Adrenal gland (tissue), 12 donors: ENCODE data around the gene CLDN8. TPM values are rescaled to one million over a fixed set of nuclear protein-coding genes. Genes with fewer than 3 reads are reported as not detected.

ENCODE experiments used
- DNase-seq, 7 donors: peaks; one replicate each; pipeline ENCODE4 v3.0.0-alpha.2; 2019 to 2020
- H3K27ac ChIP-seq, 5 donors: fragments of 200-600 bp; sonication (generic) in 4 of 5; 1 replicate in 3 of 5; 2 replicates in 2 of 5; pipeline versions ENCODE4 v1.5.1 to v1.8.0; 2016 to 2020; ENCODE audit warnings: mild to moderate bottlenecking in 1 of 5
- H3K27me3 ChIP-seq: fragments of 200-600 bp; 2 replicates; pipeline ENCODE4 v1.8.0; 2021
- H3K36me3 ChIP-seq, 2 donors: fragments of 200-600 bp; replicated peaks in 1 of 2; 1 replicate in 1 of 2; 2 replicates in 1 of 2; pipeline versions ENCODE4 v1.5.1 to v1.8.0; 2018 to 2022
- H3K4me1 ChIP-seq, 2 donors: fragments of 200-600 bp; replicated peaks in 1 of 2; 1 replicate in 1 of 2; 2 replicates in 1 of 2; pipeline versions ENCODE4 v1.5.1 to v1.8.0; 2018 to 2021
- H3K4me3 ChIP-seq, 4 donors: fragments of 200-600 bp; sonication (generic) in 3 of 4; one replicate each; pipeline ENCODE4 v1.5.1; 2016 to 2018
- H3K9me3 ChIP-seq, 3 donors: fragments of 200-600 bp; sonication (generic) in 1 of 3; replicated peaks in 1 of 3; 1 replicate in 2 of 3; 2 replicates in 1 of 3; pipeline versions ENCODE4 v1.5.1 to v1.8.0; 2016 to 2021
- POLR2A ChIP-seq, 2 donors: fragments of 450-650 bp; IDR thresholded peaks; one replicate each; pipeline ENCODE4 v1.6.1; 2017; ENCODE audit warnings: antibody characterized with exemption in 2 of 2, mild to moderate bottlenecking in 2 of 2, moderate library complexity in 1 of 2
- WGBS, 4 donors: extraction: QIAGEN DNeasy Blood & Tissue Kit in 2 of 4; methylation state at CpG; one replicate each; pipeline versions ENCODE4 v1.1.5 to v1.1.7; 2013 to 2017; 5-methylcytosine and 5-hydroxymethylcytosine counted together
- intact Hi-C, 2 donors: fragments of 100-400 bp; cut with DNase I; formaldehyde crosslinking; loops; one replicate each; pipeline versions ENCODE4 v1.14.1 to v1.15.0; 2022 to 2023
- polyA plus RNA-seq, 3 donors: library from polyadenylated mRNA; stranded (reverse); fragments of 200-250 nt in 2 of 3; fragments of 350-450 nt in 1 of 3; fragmentation: Illumina TruSeq in 1 of 3; extraction: RNeasy Lipid Tissue Mini Kit (QIAGEN cat#74804) in 1 of 3; gene quantifications; one replicate each; pipeline ENCODE4 v1.2.3, GENCODE V29; 2013 to 2014
- total RNA-seq, 9 donors: library from RNA; depleted of rRNA in 4 of 9; stranded (reverse); fragments of >200 nt in 4 of 9; fragments of 120-200 nt in 1 of 9; fragmentation: NEBNext Ultra II Directional in 1 of 9; extraction: Animal tissue kit (Norgen Biotek cat#: 25700) in 1 of 9; gene quantifications; one replicate each; pipeline versions ENCODE4 v1.1.0 to v1.2.4, GENCODE V29; 2013 to 2023
- TF ChIP-seq, protein P1 (sequence below), 6 experiments: fragments of 450-650 bp in 4 of 6; fragments of 200-600 bp in 2 of 6; sonication (generic) in 1 of 6; IDR thresholded peaks; 1 replicate in 5 of 6; 2 replicates in 1 of 6; pipeline versions ENCODE4 v1.5.1 to v1.8.0; 2016 to 2021; ENCODE audit warnings: antibody characterized with exemption in 6 of 6, mild to moderate bottlenecking in 2 of 6, moderate library complexity in 1 of 6
- donor health status: healthy with polysubstance abuse.
- donor health status: Bipolar disorder and iron deficiency.
- donor health status: DM: yes; HTN: yes; CAD: no.
- donor health status: DM: no; HTN: no; CAD: no.
- donor health status: DM: no; HTN: no; CAD: no.
- donor health status: DM: yes; HTN: yes; CAD: no.

The CLDN8 gene
- total and polyA plus RNA-seq, 12 donors = 0.14 TPM; not detected in 11

DNA sequence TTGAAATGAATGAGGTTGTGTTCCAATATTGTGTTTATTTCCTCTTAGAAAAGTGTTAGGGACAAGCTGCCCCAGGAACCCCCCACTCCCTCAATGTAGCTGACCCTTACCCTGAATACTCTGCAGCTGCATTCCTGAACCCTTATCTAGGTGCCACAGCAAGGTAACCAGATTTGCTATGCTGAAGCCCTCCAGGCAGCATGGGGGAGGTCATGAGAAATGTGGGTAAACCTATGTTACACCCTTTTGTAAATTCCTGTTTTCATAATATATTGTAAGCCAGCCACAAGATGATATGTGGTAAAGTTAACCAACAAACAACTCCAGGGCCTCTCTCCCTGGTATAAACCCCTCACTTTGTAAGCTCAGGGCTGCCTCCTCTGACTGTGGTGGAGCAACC is 27.8 kb upstream of the CLDN8 start:
- Histone ChIP-seq H3K27ac (no peak overlapping the region), H3K36me3 (no peaks in the 10 kb centered on the region), H3K4me1 (no peaks in the 10 kb centered on the region), H3K27me3 (no peaks in the 10 kb centered on the region), H3K9me3 (no peaks in the 10 kb centered on the region), H3K4me3 (no peak overlapping the region)
- TF ChIP-seq, protein P1, sequence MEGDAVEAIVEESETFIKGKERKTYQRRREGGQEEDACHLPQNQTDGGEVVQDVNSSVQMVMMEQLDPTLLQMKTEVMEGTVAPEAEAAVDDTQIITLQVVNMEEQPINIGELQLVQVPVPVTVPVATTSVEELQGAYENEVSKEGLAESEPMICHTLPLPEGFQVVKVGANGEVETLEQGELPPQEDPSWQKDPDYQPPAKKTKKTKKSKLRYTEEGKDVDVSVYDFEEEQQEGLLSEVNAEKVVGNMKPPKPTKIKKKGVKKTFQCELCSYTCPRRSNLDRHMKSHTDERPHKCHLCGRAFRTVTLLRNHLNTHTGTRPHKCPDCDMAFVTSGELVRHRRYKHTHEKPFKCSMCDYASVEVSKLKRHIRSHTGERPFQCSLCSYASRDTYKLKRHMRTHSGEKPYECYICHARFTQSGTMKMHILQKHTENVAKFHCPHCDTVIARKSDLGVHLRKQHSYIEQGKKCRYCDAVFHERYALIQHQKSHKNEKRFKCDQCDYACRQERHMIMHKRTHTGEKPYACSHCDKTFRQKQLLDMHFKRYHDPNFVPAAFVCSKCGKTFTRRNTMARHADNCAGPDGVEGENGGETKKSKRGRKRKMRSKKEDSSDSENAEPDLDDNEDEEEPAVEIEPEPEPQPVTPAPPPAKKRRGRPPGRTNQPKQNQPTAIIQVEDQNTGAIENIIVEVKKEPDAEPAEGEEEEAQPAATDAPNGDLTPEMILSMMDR (IDR thresholded peaks at IDR 0.05) = no peak
- no peak for TF ChIP-seq POLR2A (IDR thresholded peaks at IDR 0.05)
- DNase-seq = no peak
- intact Hi-C loops = no loop called here

DNA sequence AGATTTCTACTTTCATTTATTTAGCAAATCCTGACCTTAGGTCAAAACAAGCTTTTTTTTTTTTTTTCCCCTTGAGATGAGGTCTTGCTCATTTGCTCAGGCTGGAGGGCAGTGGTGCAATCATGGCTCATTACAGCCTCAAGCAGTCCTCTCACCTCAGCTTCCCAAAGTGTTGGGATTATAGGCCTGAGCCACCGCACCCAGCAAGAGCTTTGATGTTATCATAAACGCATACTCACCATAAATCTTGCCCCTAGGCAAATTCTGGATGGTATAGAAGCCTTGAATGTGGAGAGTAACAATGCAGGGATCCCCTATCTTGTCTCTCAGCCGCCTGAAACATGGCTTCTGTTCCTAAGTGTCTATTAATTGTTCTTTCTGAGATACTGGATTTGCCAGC is 24.8 kb upstream of the CLDN8 start:
- WGBS, 4 donors = 53 to 70% (median 68%) methylated on average over 3 of the region's 3 CpGs
- no peaks in the 10 kb centered on the region for H3K27me3 ChIP-seq

DNA sequence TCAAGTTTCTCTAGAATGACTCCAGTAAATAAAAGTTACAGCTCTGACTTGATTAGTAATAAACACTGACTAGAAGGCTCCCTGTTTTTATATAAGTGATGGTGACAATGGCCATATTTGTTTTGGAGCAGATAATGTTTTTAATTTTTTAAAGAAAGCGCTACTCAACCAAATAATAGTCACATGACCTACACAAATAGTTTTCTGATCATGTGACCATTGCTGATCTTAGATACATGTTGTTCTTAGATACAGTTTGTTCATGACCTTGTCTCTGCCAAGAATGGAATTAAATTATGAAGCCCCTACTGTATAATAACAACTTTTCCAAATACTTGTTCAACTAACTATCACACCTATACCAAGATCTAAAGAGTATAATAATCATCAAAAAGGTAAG is 22.3 kb upstream of the CLDN8 start:
- H3K4me3 ChIP-seq = no peak overlapping the region
- intact Hi-C loops = no loop called here
- no peaks in the 10 kb centered on the region for H3K4me1 ChIP-seq
- no peaks in the 10 kb centered on the region for H3K9me3 ChIP-seq
- H3K27ac ChIP-seq = no peak overlapping the region
- no peak for TF ChIP-seq POLR2A (IDR thresholded peaks at IDR 0.05)
- TF ChIP-seq, protein P1 (IDR thresholded peaks at IDR 0.05) = no peak
- H3K27me3 ChIP-seq = no peaks in the 10 kb centered on the region
- no peaks in the 10 kb centered on the region for H3K36me3 ChIP-seq
- DNase-seq = no peak
- 83 to 94% (median 89%) methylated on average over 1 of the region's 1 CpG for WGBS, 4 donors

More for the DNA sequence above, 24.8 kb upstream of the CLDN8 start:
- no peak overlapping the region for H3K27ac ChIP-seq
- no peak for TF ChIP-seq POLR2A (IDR thresholded peaks at IDR 0.05)
- TF ChIP-seq, protein P1 (IDR thresholded peaks at IDR 0.05) = no peak
- DNase-seq = no peak
- H3K36me3 ChIP-seq = no peaks in the 10 kb centered on the region
- H3K9me3 ChIP-seq = no peaks in the 10 kb centered on the region
- H3K4me1 ChIP-seq = no peaks in the 10 kb centered on the region
- no peak overlapping the region for H3K4me3 ChIP-seq
- intact Hi-C loops = no loop called here

DNA sequence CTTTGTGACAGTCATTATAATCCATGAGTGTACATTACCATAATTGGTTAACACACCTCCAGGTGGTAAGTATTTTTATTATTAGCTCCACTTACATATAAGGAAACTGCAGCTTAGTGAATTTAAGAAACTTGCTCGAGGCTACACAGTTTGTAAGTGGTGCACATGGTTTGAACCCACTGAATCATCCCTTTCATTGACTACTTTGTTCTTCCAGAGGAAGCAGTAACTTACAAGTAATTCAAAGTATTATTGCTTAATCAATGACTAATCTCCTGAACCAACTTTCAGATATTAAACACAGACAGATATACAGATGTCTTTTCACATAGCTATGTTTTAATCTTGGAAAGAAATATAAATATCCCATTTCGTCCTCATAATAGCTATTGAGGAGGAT is 18.7 kb upstream of the CLDN8 start:
- intact Hi-C loops = no loop called here
- Histone ChIP-seq H3K4me1 (no peaks in the 10 kb centered on the region), H3K27ac (no peak overlapping the region), H3K9me3 (no peaks in the 10 kb centered on the region), H3K4me3 (no peak overlapping the region), H3K36me3 (no peaks in the 10 kb centered on the region), H3K27me3 (no peaks in the 10 kb centered on the region)
- TF ChIP-seq, protein P1 (IDR thresholded peaks at IDR 0.05) = no peak
- TF ChIP-seq POLR2A (IDR thresholded peaks at IDR 0.05) = no peak
- no peak for DNase-seq
- WGBS, 4 donors = 50 to 60% (median 55%) methylated on average over 2 of the region's 2 CpGs
